B cell (primary cell): ENCODE data around the gene BIRC7. TPM values are rescaled to one million over a fixed set of nuclear protein-coding genes. Genes with fewer than 3 reads are reported as not detected.

Source experiments
- ATAC-seq: fragments of 200-7000 bp; cut with Tn5 transposase; one replicate; pipeline ENCODE4 v1.10.0; 2021; ENCODE audit warnings: low read depth, mild to moderate bottlenecking, moderate number of reproducible peaks, moderate library complexity
- CTCF ChIA-PET: fragments of 350-600 bp; sonication (Branson Sonifier 250); formaldehyde crosslinking; loops from one replicate; lab custom pipeline; 2021; ENCODE audit warnings: antibody characterized with exemption, inconsistent platforms; lab: Charles Lee
- POLR2A ChIA-PET: fragments of 350-600 bp; sonication (Branson Sonifier 250); formaldehyde crosslinking; loops from one replicate; lab custom pipeline; 2021; ENCODE audit warnings: antibody characterized with exemption; lab: Charles Lee
- DNase-seq: peaks from one replicate; pipeline ENCODE4 v3.0.0; 2013
- H2AFZ ChIP-seq: 2 replicates; pipeline ENCODE4 v1.6.1; 2012; ENCODE audit warnings: mild to moderate bottlenecking, low read depth, low read length; ENCODE audit not compliant: insufficient read depth, poor library complexity, severe bottlenecking
- H3K27ac ChIP-seq, 2 donors: 1 replicate in 1 of 2; 2 replicates in 1 of 2; pipeline ENCODE4 v1.5.1; 2012 to 2013; ENCODE audit warnings: low read length in 2 of 2, mild to moderate bottlenecking in 2 of 2, moderate library complexity in 1 of 2
- H3K27me3 ChIP-seq, 4 experiments: fragments of 200-600 bp in 1 of 4; sonication (generic) in 1 of 4; replicated peaks in 1 of 4; 1 replicate in 2 of 4; 2 replicates in 2 of 4; pipeline versions ENCODE4 v1.6.1 to v1.7.0; 2013 to 2016; ENCODE audit warnings: low read length in 3 of 4, mild to moderate bottlenecking in 2 of 4, mixed read lengths in 1 of 4, moderate library complexity in 1 of 4; ENCODE audit not compliant: insufficient read depth in 4 of 4, control insufficient read depth in 3 of 4; ENCODE audit errors: control extremely low read depth in 1 of 4
- H3K36me3 ChIP-seq, 2 experiments: replicated peaks in 1 of 2; 1 replicate in 1 of 2; 2 replicates in 1 of 2; pipeline versions ENCODE4 v1.6.1 to v1.7.1; 2013; ENCODE audit warnings: low read length in 1 of 2; ENCODE audit not compliant: insufficient read depth in 2 of 2, control insufficient read depth in 1 of 2; ENCODE audit errors: control extremely low read depth in 1 of 2, extremely low read depth in 1 of 2
- H3K4me1 ChIP-seq, 2 donors: fragments of 200-600 bp in 1 of 2; sonication (generic) in 1 of 2; 1 replicate in 1 of 2; 2 replicates in 1 of 2; pipeline versions ENCODE4 v1.5.1 to v1.6.1; 2013 to 2017; ENCODE audit warnings: low read length in 2 of 2; ENCODE audit not compliant: control insufficient read depth in 2 of 2, insufficient read depth in 2 of 2
- H3K4me2 ChIP-seq: replicated peaks from 2 replicates; pipeline ENCODE3; 2012; ENCODE audit warnings: mild to moderate bottlenecking, low read depth, low read length; ENCODE audit not compliant: poor library complexity, severe bottlenecking
- H3K4me3 ChIP-seq, 5 experiments: fragments of 200-600 bp in 1 of 5; sonication (generic) in 1 of 5; 1 replicate in 3 of 5; 2 replicates in 2 of 5; pipeline versions ENCODE4 v1.5.1 to v1.7.0; 2011 to 2016; ENCODE audit warnings: low read length in 4 of 5, mild to moderate bottlenecking in 4 of 5, low read depth in 2 of 5, control low read depth in 1 of 5, moderate library complexity in 1 of 5; ENCODE audit not compliant: insufficient read depth in 1 of 5; ENCODE audit errors: control extremely low read depth in 1 of 5, extremely low read depth in 1 of 5
- H3K79me2 ChIP-seq: fragments of 200-600 bp; sonication (generic); one replicate; pipeline ENCODE4 v1.6.0; 2016; ENCODE audit warnings: low read length; ENCODE audit not compliant: control insufficient read depth, insufficient read depth
- H3K9ac ChIP-seq: fragments of 200-600 bp; sonication (generic); 2 replicates; pipeline ENCODE4 v1.6.1; 2017; ENCODE audit warnings: mild to moderate bottlenecking, low read length, moderate library complexity
- H3K9me3 ChIP-seq, 3 donors: one replicate each; pipeline versions ENCODE4 v1.6.1 to v1.7.1; 2013; ENCODE audit warnings: low read length in 2 of 3; ENCODE audit not compliant: control insufficient read depth in 2 of 3, insufficient read depth in 1 of 3; ENCODE audit errors: control extremely low read depth in 1 of 3
- H4K20me1 ChIP-seq: 2 replicates; pipeline ENCODE4 v1.6.0; 2012; ENCODE audit warnings: mild to moderate bottlenecking, low read length; ENCODE audit not compliant: insufficient read depth, control insufficient read depth, poor library complexity, severe bottlenecking
- H3K27ac Mint-ChIP-seq: one replicate; pipeline ENCODE4 v1.8.0; 2021; ENCODE audit warnings: mixed read lengths
- H3K27me3 Mint-ChIP-seq: one replicate; pipeline ENCODE4 v1.8.0; 2021; ENCODE audit warnings: mixed read lengths
- H3K4me1 Mint-ChIP-seq: one replicate; pipeline ENCODE4 v1.8.0; 2021; ENCODE audit warnings: mixed read lengths
- H3K4me3 Mint-ChIP-seq: one replicate; pipeline ENCODE4 v1.8.0; 2021; ENCODE audit warnings: mixed read lengths
- H3K9me3 Mint-ChIP-seq: one replicate; pipeline ENCODE4 v1.8.0; 2022; ENCODE audit warnings: mixed read lengths; ENCODE audit not compliant: insufficient read depth
- EZH2 ChIP-seq: IDR thresholded peaks from 2 replicates; pipeline ENCODE4 v1.6.1; 2012; ENCODE audit warnings: borderline replicate concordance, low read depth, mild to moderate bottlenecking, moderate library complexity, low read length; ENCODE audit not compliant: insufficient read depth, poor library complexity, severe bottlenecking
- WGBS: methylation state at CpG from one replicate; pipeline ENCODE4 v1.1.5; 2013; ENCODE audit warnings: missing lambda C conversion rate; ENCODE audit not compliant: insufficient coverage; 5-methylcytosine and 5-hydroxymethylcytosine counted together
- intact Hi-C: fragments of 100-400 bp; cut with micrococcal nuclease; formaldehyde crosslinking; loops from one replicate; pipeline ENCODE4 v1.10.0; 2022
- polyA plus RNA-seq: library from polyadenylated mRNA; depleted of rRNA; stranded (reverse); fragments of >200 nt; gene quantifications from 2 replicates; pipeline ENCODE4 v1.2.3, GENCODE V29; 2012
- total RNA-seq, 2 donors: library from RNA; stranded (reverse); fragments of 120-200 nt in 1 of 2; gene quantifications; 1 replicate in 1 of 2; 2 replicates in 1 of 2; pipeline versions ENCODE4 v1.2.3 to v1.2.4, GENCODE V29; 2013 to 2022
- TF ChIP-seq, protein P1 (sequence below): fragments of 200-600 bp; IDR thresholded peaks from one replicate; pipeline ENCODE4 v1.8.0; 2022; ENCODE audit warnings: antibody characterized with exemption, mild to moderate bottlenecking

BIRC7 gene
- total and polyA plus RNA-seq, 2 donors (not counting 1 experiment from before 2014, with no cell fraction given) = 0.12 TPM; not detected in 1

- no peak overlapping the region for H3K4me3 ChIP-seq
- no peaks in the 10 kb centered on the region for H3K36me3 ChIP-seq
- H3K9ac ChIP-seq = no peak overlapping the region
- no peak overlapping the region for H2AFZ ChIP-seq
- Mint-ChIP-seq H3K27me3 (peaks cover 43% of the 10 kb centered on the region), H3K27ac (no peak overlapping the region), H3K4me3 (no peak overlapping the region), H3K9me3 (no peaks in the 10 kb centered on the region), H3K4me1 (no peaks in the 10 kb centered on the region)
- WGBS = 80% methylated on average over 9 of the region's 9 CpGs
- H3K27ac ChIP-seq = no peak overlapping the region
- ATAC-seq (no peak), DNase-seq (no peak)
- intact Hi-C loops = no loop called here
- CTCF ChIA-PET = no interaction called here
- H3K9me3 ChIP-seq = no peaks in the 10 kb centered on the region
- H3K27me3 ChIP-seq = peaks cover 0 to 20% (median 3%) of the 10 kb centered on the region in 4 experiments
- TF ChIP-seq, protein P1, sequence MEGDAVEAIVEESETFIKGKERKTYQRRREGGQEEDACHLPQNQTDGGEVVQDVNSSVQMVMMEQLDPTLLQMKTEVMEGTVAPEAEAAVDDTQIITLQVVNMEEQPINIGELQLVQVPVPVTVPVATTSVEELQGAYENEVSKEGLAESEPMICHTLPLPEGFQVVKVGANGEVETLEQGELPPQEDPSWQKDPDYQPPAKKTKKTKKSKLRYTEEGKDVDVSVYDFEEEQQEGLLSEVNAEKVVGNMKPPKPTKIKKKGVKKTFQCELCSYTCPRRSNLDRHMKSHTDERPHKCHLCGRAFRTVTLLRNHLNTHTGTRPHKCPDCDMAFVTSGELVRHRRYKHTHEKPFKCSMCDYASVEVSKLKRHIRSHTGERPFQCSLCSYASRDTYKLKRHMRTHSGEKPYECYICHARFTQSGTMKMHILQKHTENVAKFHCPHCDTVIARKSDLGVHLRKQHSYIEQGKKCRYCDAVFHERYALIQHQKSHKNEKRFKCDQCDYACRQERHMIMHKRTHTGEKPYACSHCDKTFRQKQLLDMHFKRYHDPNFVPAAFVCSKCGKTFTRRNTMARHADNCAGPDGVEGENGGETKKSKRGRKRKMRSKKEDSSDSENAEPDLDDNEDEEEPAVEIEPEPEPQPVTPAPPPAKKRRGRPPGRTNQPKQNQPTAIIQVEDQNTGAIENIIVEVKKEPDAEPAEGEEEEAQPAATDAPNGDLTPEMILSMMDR = no peak
- no peaks in the 10 kb centered on the region for H3K4me1 ChIP-seq
- no peak overlapping the region for H3K4me2 ChIP-seq
- POLR2A ChIA-PET = no interaction called here
- H4K20me1 ChIP-seq = no peaks in the 10 kb centered on the region
- no peaks in the 10 kb centered on the region for H3K79me2 ChIP-seq
These were observed 27.1 kb downstream of the BIRC7 start for GRCh38 chr20:63262836-63263235.

- Mint-ChIP-seq H3K27me3 (peaks cover 38% of the 10 kb centered on the region), H3K27ac (no peak overlapping the region), H3K4me3 (no peak overlapping the region), H3K4me1 (no peaks in the 10 kb centered on the region), H3K9me3 (no peaks in the 10 kb centered on the region)
- no peak for DNase-seq
- CTCF ChIA-PET = no interaction called here
- H4K20me1 ChIP-seq = no peaks in the 10 kb centered on the region
- intact Hi-C loops = no loop called here
- no peak for ATAC-seq
- H3K4me1 ChIP-seq = no peaks in the 10 kb centered on the region
- no peaks in the 10 kb centered on the region for H3K36me3 ChIP-seq
- WGBS = 90% methylated on average over 10 of the region's 10 CpGs
- H3K79me2 ChIP-seq = no peaks in the 10 kb centered on the region
- H3K4me2 ChIP-seq = no peak overlapping the region
- no peaks in the 10 kb centered on the region for H3K9me3 ChIP-seq
- no peak for TF ChIP-seq EZH2
- no peak overlapping the region for H3K4me3 ChIP-seq
- POLR2A ChIA-PET = no interaction called here
- H3K27me3 ChIP-seq = peaks cover 0 to 20% (median 3%) of the 10 kb centered on the region in 4 experiments
- no peak overlapping the region for H3K9ac ChIP-seq
- H2AFZ ChIP-seq = no peak overlapping the region
- no peak overlapping the region for H3K27ac ChIP-seq
These were observed 28.3 kb downstream of the BIRC7 start for GRCh38 chr20:63264000-63264399.
